ENCODE data around the gene MAP3K12.
"Not testable (repeated sequence)": the region's sequence is repeated elsewhere in the genome, so short reads cannot be mapped to it uniquely, and the experiment has no call there.

- TF ChIP-seq CTCF (IDR thresholded peaks at IDR 0.05; ENCODE audit: insufficient read depth, low read depth, low read length); EZH2 (IDR thresholded peaks at IDR 0.05; ENCODE audit: insufficient read depth, low read length): not testable (repeated sequence)
Measured at GRCh38 chr12:53548354-53548753, 49.1 kb upstream of the MAP3K12 start.
